ENCODE results near the gene DOCK6.
"Not testable (repeated sequence)": the region's sequence is repeated elsewhere in the genome, so short reads cannot be mapped to it uniquely, and the experiment has no call there.

The DOCK6 gene

GRCh38 chr19:11194173-11194572 is 68.2 kb downstream of the DOCK6 start:
- no peak for DNase-seq

- DNase-seq: no peak
These were observed 69.1 kb downstream of the DOCK6 start for GRCh38 chr19:11192957-11193939.

- DNase-seq: no peak
These were observed 70.4 kb downstream of the DOCK6 start for GRCh38 chr19:11191934-11192333.

GRCh38 chr19:11191273-11191755 is 71.0 kb downstream of the DOCK6 start:
- peak; percentile 46 for DNase-seq

- no peak for DNase-seq
These were observed 71.8 kb downstream of the DOCK6 start for GRCh38 chr19:11190501-11190900.

- DNase-seq: no peak
These were observed 74.9 kb downstream of the DOCK6 start for GRCh38 chr19:11187441-11187840.

- DNase-seq: no peak
These were observed 79.3 kb downstream of the DOCK6 start for GRCh38 chr19:11182994-11183393.

GRCh38 chr19:11181488-11181887 is 80.8 kb downstream of the DOCK6 start:
- no peak for DNase-seq

- DNase-seq: not testable (repeated sequence)
These were observed 81.3 kb downstream of the DOCK6 start for GRCh38 chr19:11180975-11181374.

GRCh38 chr19:11180346-11180745 is 82.0 kb downstream of the DOCK6 start:
- no peak for DNase-seq

- DNase-seq: no peak
These were observed 82.5 kb downstream of the DOCK6 start for GRCh38 chr19:11179716-11180297.

- DNase-seq: not testable (repeated sequence)
These were observed 83.2 kb downstream of the DOCK6 start for GRCh38 chr19:11179145-11179465.

GRCh38 chr19:11177592-11177991 is 84.7 kb downstream of the DOCK6 start:
- no peak for DNase-seq

GRCh38 chr19:11176466-11177193 is 85.7 kb downstream of the DOCK6 start:
- no peak for DNase-seq

- no peak for DNase-seq
These were observed 86.4 kb downstream of the DOCK6 start for GRCh38 chr19:11175920-11176319.

GRCh38 chr19:11174336-11174735 is 88.0 kb downstream of the DOCK6 start:
- DNase-seq: no peak

- DNase-seq: no peak
These were observed 88.7 kb downstream of the DOCK6 start for GRCh38 chr19:11173516-11174155.

GRCh38 chr19:11172576-11172975 is 89.7 kb downstream of the DOCK6 start:
- DNase-seq: no peak

- no peak for DNase-seq
These were observed 91.2 kb downstream of the DOCK6 start for GRCh38 chr19:11171144-11171543.

GRCh38 chr19:11169896-11170678 is 92.2 kb downstream of the DOCK6 start:
- DNase-seq: no peak

- DNase-seq: peak; percentile 85
These were observed 93.8 kb downstream of the DOCK6 start for GRCh38 chr19:11168568-11168967.

Measured in fibroblast of skin of right quadriceps (primary cell).